HG03565 (cell line): Measurements from ENCODE around the gene CBL.

Experiments used
- ATAC-seq: cut with Tn5 transposase; IDR thresholded peaks from one replicate; pipeline ENCODE4 v1.9.1; 2021; ENCODE audit warnings: mild to moderate bottlenecking, moderate library complexity; ENCODE audit not compliant: unreplicated experiment

Gene CBL

DNA sequence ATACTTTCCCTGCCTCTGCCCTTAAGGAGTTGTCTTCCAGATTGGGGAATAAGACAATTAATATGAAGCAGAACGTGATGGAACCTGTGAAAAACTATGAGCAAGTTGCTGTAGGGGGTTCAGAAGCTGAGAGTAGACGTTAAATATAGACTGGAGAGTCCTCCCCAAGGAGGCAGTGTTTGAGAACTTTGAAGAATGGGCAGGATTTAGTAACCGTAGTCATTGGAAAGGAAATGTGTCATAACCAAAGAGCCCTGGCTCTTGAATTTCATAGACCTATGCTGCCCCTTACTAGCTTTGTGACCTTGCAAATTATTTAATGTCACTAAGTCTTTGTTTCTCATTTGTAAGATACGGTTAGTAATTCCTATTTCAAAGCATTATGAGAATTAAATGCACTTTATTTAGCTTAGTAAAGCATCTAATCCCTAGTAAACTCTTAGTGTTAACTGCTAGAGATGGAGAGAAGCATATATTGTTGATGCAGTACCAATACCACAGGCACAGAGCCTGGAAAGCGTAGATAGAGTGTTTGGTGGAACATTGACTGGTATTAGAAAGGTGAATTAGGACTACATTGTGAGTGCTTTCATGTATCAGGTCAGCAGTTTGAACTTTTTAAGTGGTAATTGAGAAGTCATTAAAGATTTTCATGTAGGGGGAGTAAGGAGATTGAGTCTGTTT, 56.7 kb downstream of the CBL start:
- ATAC-seq: peak; percentile 33

DNA sequence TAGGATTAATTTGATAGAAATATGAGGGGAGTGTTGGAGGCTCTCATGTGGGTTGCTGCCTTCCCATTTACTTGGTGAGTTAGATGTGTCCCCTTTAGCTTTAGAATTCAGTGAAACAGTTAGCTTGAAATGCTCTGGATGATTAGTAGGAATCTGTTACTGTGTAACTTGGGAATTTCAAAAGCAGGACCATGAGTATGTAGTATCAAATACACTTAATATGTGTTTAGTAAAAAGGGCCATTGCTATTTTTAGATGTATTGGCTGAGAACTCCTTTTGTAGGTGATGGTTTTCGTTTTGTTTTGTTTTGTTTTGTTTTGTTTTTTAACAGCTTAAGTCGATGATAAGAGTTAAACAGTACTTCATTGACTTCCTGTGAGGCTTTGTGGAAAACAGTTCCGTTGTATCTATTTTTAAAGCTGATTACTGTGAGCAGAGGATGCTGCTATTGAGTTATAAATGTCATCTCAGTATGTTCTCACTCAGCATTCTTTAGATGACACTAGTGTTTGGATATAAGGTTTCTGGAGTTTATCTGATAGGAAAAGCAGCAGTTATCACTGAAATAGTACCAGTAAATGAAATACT, 57.3 kb downstream of the CBL start:
- ATAC-seq: no peak

DNA sequence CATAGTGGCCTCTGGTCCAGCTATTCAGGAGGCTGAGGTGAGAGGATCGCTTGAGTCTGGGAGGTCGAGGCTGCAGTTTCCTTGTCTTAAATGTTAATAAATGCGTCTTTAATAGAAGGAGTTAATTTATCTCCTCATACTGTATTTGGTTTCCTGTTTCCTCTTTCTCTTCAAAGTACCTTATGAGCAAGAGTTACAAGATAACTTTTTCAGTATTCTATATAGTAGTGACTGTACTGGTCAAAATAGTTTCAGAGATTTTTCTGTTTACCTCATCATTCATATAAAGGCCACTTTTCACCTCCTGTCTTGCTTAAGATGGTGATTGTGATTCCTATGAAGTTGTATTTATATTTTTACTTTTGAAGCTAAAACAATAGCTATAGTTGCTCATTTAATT, 59.9 kb downstream of the CBL start:
- no peak for ATAC-seq

DNA sequence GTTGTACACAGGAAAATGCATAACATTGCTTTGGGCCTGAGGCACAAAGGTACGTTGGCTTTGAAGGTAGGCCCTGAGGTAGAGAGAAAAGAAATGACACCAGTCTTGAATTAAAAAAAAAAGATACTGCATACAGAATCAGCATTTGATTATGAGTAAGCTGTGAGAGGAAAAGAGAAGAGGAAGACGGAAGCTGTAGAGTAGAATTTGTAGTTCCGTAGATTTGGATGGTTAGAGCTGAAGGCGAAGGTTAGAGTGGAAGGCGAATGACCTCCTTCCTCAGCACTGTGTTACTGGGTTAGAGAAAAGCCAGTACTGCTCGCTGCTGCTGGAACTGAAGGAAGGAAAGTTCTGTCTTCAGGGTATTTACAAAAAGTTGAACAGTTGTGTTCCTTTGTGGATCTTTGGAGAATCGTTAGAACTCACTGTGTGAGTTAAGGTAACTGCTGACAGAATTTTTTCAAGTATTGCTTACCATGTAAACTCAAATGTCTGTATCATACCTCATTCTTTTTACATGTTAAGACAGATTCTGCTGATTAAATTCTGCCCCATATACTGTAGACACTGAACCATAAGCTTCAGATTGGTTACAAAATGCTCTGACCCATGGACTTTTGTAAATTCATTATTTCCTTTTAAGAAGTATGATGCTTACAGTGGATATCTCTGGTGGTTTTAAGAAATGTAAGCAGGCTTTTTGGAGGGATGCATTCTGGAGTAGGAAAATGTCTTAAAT, 60.5 kb downstream of the CBL start:
- no peak for ATAC-seq

DNA sequence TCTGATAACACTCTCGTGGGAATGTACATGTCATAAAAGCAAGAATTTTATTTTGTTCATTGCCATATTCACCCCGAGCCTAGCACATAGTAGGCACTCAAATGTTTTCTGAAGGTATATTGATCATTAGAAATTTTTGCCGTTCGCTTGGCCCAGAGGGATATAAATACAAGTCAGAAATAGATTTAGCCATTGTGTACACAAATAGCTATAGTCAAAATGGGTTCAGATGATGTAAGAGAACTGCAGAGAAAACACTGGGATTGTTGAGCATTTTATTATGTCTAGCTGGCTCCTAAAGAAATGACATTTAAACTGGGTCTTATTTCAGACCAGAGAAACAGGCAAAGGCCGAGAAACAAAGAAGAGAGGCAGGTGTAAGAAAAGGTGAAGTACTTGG, 61.5 kb downstream of the CBL start:
- no peak for ATAC-seq

- no peak for ATAC-seq
Measured at GRCh38 chr11:119273721-119274120, 67.6 kb downstream of the CBL start.

GRCh38 chr11:119277660-119278059, 71.5 kb downstream of the CBL start:
- no peak for ATAC-seq

DNA sequence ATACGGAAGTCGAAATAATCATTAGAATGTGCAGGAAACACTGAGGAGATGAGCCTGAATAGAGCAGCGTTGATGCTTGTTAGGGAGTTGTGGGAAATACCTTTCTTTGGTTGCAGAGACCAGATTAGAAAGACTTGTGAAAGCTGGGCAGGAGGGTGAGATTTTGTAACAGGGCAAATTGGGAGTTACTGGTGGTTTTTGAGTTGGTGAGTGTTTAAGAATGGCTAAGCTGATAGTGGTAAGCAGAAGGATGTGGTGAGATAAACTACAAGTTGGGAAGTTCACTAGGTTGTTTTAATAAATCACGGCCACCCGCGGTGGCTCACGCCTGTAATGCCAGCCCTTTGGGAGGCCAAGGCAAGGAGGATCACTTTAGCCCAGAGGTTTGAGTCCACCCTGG, 76.4 kb downstream of the CBL start:
- ATAC-seq: no peak

DNA sequence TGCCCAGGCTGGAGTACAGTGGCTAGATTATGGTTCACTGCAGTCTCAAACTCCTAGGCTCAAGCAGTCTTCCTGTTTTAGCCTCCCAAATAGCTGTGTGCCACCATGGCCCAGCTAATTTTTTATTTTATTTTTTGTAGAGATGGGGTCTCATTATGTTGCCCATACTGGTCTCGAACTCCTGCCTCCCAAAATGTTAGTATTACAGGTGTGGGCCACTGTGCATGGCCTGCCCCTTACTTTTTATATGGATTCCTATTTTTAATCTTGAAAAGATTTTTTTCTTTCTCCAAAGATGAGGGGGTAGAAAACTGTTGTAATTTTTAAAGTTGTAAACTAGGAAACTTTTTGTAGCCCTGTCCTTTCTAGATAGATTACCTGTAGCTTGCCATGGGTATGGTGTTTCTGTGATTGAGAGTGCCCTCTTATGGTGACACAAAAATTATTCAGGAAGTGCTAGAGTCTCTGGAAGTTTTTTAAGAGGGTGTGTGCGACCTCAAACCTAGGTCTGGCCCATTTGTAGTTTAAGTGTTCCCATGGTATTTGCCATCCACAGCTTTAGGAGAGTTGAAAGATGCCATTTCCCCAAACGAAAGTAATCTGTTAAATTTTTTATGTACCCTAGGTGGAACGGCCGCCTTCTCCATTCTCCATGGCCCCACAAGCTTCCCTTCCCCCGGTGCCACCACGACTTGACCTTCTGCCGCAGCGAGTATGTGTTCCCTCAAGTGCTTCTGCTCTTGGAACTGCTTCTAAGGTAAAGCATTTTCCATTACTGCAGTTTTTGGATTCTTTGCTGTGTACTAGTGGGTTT, 78.4 kb downstream of the CBL start:
- ATAC-seq: no peak

- ATAC-seq: no peak
Measured at GRCh38 chr11:119285431-119285830, 79.3 kb downstream of the CBL start.

- no peak for ATAC-seq
Measured at GRCh38 chr11:119288219-119288618, 82.1 kb downstream of the CBL start.

GRCh38 chr11:119290894-119291497, 84.9 kb downstream of the CBL start:
- ATAC-seq: no peak

DNA sequence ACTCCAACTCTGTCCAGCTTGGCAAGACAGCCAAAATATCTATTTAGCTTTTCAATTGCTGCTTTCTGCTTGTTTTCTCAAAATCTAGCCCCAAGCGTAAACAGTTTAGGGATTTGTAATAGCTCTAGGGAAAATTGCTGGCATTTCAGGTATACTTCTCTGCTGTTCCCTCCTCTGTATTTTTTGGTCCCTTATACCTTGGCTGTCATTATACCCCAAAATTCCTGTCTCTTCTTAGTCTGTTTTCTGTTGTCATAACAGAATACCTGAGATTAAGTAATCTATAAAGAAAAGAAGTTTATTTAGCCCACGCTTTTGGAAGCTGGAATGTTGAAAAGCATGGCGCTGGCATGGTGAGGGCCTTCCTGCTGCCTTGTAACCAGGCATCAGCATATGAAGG, 87.3 kb downstream of the CBL start:
- no peak for ATAC-seq

DNA sequence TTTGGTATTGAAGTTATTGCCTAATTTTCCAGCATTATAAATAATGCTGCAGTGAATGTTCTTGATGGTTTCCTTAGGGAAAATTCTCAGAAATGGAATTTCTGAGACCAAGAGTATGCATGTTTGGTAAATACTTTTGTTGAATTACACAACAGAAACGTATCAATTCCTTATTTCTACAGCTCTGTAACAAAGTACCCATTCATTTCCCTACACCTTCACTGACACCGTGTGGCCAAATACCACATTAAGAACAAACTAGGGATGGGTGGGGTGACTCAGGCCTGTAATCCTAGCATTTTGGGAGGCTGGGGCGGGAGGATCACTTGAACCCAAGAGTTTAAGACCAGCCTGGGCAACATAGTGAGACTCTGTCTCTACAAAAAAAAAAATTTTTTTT, 89.0 kb downstream of the CBL start:
- no peak for ATAC-seq

- no peak for ATAC-seq
Measured at GRCh38 chr11:119297938-119298337, 91.8 kb downstream of the CBL start.

GRCh38 chr11:119298726-119299125, 92.6 kb downstream of the CBL start:
- no peak for ATAC-seq

DNA sequence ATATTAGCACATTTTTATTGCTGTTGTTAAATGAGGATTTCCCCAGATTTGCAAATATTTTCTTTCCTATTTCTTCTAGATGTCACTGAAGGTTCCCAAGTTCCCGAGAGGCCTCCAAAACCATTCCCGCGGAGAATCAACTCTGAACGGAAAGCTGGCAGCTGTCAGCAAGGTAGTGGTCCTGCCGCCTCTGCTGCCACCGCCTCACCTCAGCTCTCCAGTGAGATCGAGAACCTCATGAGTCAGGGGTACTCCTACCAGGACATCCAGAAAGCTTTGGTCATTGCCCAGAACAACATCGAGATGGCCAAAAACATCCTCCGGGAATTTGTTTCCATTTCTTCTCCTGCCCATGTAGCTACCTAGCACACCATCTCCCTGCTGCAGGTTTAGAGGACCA, 93.3 kb downstream of the CBL start:
- ATAC-seq: no peak

DNA sequence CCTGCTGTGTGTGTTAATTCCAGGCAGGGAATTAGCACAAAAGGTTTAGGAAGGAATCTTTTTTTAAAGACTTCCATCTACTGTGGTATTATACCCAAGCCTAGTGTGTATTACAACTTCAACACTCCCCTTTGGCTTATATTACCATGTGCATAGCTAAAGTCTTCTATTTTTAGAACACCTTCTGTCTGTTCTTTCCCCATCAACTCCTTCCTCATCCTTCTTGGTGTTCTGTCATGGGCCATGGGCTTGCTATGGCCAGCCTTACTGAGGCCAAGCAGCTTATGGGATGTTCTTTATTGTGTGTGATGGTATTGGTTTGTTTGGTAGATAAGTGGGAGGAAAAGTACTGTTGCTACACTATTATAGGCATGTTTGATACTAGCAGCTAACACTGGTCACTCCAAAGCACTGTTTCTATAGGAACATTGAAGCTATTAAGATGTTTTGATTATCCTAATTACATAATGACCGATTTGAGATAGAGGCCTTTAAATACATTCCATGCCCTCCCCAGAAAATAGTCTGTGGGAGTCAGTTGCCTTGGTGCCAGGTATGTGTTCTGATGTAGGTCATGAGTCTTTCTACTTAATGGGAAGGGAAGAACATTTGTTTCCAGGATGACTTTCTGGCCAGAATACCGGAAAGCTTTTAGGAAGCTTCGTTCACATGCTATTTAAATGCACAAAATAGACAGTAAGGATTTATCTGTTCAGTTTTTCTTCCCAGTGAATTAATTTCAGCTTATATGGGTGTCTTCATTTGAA, 94.2 kb downstream of the CBL start:
- ATAC-seq: no peak

DNA sequence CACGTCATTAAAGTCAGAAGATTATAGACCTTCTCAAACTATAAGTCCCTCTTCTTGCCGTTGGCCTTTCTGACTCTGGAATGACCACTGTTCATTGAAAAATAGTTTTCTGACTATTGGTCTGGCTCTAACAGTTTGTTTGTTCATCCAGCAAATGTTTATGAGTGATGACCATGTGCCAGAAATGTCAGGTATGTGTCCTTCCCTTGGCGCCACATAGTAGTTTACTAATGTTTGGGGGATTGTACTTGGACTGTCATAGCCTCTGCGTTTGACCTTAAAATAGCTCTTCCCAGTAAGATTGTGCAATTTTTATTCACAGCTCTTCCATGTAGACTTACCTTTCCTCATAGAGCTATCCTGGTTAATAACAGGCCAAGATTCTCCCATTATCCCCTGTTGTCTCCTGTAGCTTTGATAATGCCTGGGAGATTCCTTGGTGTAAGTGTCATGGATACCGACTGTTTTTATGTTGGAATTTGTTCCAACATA, 97.1 kb downstream of the CBL start:
- no peak for ATAC-seq
